Pancreas (tissue), 10 donors: ENCODE measurements around the gene TATDN2. TPM values are rescaled to one million over a fixed set of nuclear protein-coding genes. Genes with fewer than 3 reads are reported as not detected.

Source experiments
- ATAC-seq, 4 donors: fragments of 200-7000 bp; cut with Tn5 transposase; one replicate each; pipeline versions ENCODE4 v1.8.0 to v1.9.1; 2020; ENCODE audit warnings: mild to moderate bottlenecking in 4 of 4, moderate library complexity in 4 of 4
- DNase-seq, 6 donors: peaks; one replicate each; pipeline ENCODE4 v3.0.0-alpha.2; 2020
- FAIRE-seq: peaks from 2 replicates; lab custom pipeline; 2012; peaks lifted over from hg19 to GRCh38; lab: Jason Lieb, UNC
- H3K27ac ChIP-seq, 4 donors: fragments of 200-600 bp; sonication (generic); 1 replicate in 3 of 4; 2 replicates in 1 of 4; pipeline versions ENCODE4 v1.5.0 to v1.8.0; 2020
- H3K27me3 ChIP-seq, 4 donors: fragments of 200-600 bp; one replicate each; pipeline ENCODE4 v1.8.0; 2021
- H3K36me3 ChIP-seq, 3 donors: fragments of 200-600 bp; sonication (generic) in 1 of 3; one replicate each; pipeline versions ENCODE4 v1.5.0 to v1.8.0; 2020 to 2021
- H3K4me1 ChIP-seq, 3 donors: fragments of 200-600 bp; one replicate each; pipeline ENCODE4 v1.8.0; 2021
- H3K4me3 ChIP-seq, 4 donors: fragments of 200-600 bp; sonication (generic) in 2 of 4; one replicate each; pipeline versions ENCODE4 v1.5.0 to v1.8.0; 2020 to 2021
- H3K9me3 ChIP-seq, 4 donors: fragments of 200-600 bp; one replicate each; pipeline ENCODE4 v1.8.0; 2021
- CTCF ChIP-seq, 4 donors: fragments of 200-600 bp; sonication (generic) in 3 of 4; IDR thresholded peaks; one replicate each; pipeline versions ENCODE4 v1.5.0 to v1.8.0; 2021; ENCODE audit warnings: antibody characterized with exemption in 4 of 4
- WGBS, 2 donors: extraction: QIAGEN DNeasy Blood & Tissue Kit; methylation state at CpG; one replicate each; pipeline ENCODE4 v1.1.7; 2013; 5-methylcytosine and 5-hydroxymethylcytosine counted together
- intact Hi-C, 3 donors: fragments of 100-400 bp; cut with DNase I; formaldehyde crosslinking; loops; one replicate each; pipeline versions ENCODE4 v1.11.1 to v1.14.2; 2022
- polyA plus RNA-seq, 2 donors: library from polyadenylated mRNA; stranded (reverse); fragments of 200-250 nt; gene quantifications; one replicate each; pipeline ENCODE4 v1.2.3, GENCODE V29; 2013
- total RNA-seq, 6 donors: library from RNA; stranded (reverse); fragmentation: NEBNext Ultra II Directional in 4 of 6; extraction: Animal tissue kit (Norgen Biotek cat#: 25700) in 4 of 6; gene quantifications; one replicate each; pipeline versions ENCODE4 v1.2.1 to v1.2.4, GENCODE V29; 2021 to 2023
- donor health status: healthy with polysubstance abuse.
- donor health status: DM: no; HTN: no; CAD: no; lungs with moderate emphysema.
- donor health status: DM: no; HTN: no; CAD: no.
- donor health status: control.
- donor health status: control.
- donor health status: Bipolar disorder and iron deficiency.
- donor health status: DM: yes; HTN: yes; CAD: no.
- donor health status: DM: no; HTN: no; CAD: no.
- donor health status: DM: no; HTN: no; CAD: no.
- donor health status: DM: yes; HTN: yes; CAD: no.

TATDN2 gene
- total and polyA plus RNA-seq, 8 donors = 9.2 to 23.1 (median 15.1) TPM

GRCh38 chr3:10273702-10274305 is 25.5 kb downstream of the TATDN2 start:
- WGBS, 2 donors = 3 to 7% methylated on average over 1 of the region's 1 CpG
- H3K27ac ChIP-seq = peak overlapping the region; percentile 13 to 69 (median 48)
- FAIRE-seq (no peak), ATAC-seq (peak; percentile 35 to 67 (median 44)), DNase-seq (no peak)
- H3K9me3 ChIP-seq = no peaks in the 10 kb centered on the region
- no peak for TF ChIP-seq CTCF (IDR thresholded peaks at IDR 0.05)
- H3K27me3 ChIP-seq = no peaks in the 10 kb centered on the region
- intact Hi-C loops = no loop called here
- no peak overlapping the region for H3K4me3 ChIP-seq
- H3K36me3 ChIP-seq = peaks cover 0 to 30% (median 2%) of the 10 kb centered on the region in 3 donors
- H3K4me1 ChIP-seq = peaks cover 12 to 24% (median 22%) of the 10 kb centered on the region in 3 donors

GRCh38 chr3:10274601-10275000 is 26.3 kb downstream of the TATDN2 start:
- Histone ChIP-seq H3K9me3 (no peaks in the 10 kb centered on the region), H3K4me1 (peaks cover 12 to 24% (median 22%) of the 10 kb centered on the region in 3 donors), H3K27ac (peak overlapping the region in 3 of 4 donors; percentile 43 to 69 (median 56)), H3K4me3 (no peak overlapping the region), H3K27me3 (no peaks in the 10 kb centered on the region), H3K36me3 (peaks cover 0 to 36% (median 2%) of the 10 kb centered on the region in 3 donors)
- FAIRE-seq = no peak
- WGBS, 2 donors = 26 to 37% methylated on average over 1 of the region's 1 CpG
- intact Hi-C loops = no loop called here
- TF ChIP-seq CTCF (IDR thresholded peaks at IDR 0.05) = no peak
- peak; percentile 80 to 87 (median 81) for ATAC-seq
- no peak for DNase-seq

GRCh38 chr3:10277115-10277625 is 28.9 kb downstream of the TATDN2 start:
- H3K27me3 ChIP-seq = no peaks in the 10 kb centered on the region
- FAIRE-seq (no peak), DNase-seq (no peak), ATAC-seq (no peak)
- intact Hi-C loops = no loop called here
- 70 to 78% methylated on average over 3 of the region's 3 CpGs for WGBS, 2 donors
- no peaks in the 10 kb centered on the region for H3K9me3 ChIP-seq
- TF ChIP-seq CTCF (IDR thresholded peaks at IDR 0.05) = no peak
- no peak overlapping the region for H3K27ac ChIP-seq
- H3K4me3 ChIP-seq = no peak overlapping the region
- H3K4me1 ChIP-seq = peaks cover 12 to 24% (median 22%) of the 10 kb centered on the region in 3 donors
- H3K36me3 ChIP-seq = peaks cover 0 to 31% (median 2%) of the 10 kb centered on the region in 3 donors

GRCh38 chr3:10278501-10278900 is 30.2 kb downstream of the TATDN2 start:
- H3K36me3 ChIP-seq = peaks cover 0 to 30% (median 2%) of the 10 kb centered on the region in 3 donors
- DNase-seq (no peak), ATAC-seq (no peak), FAIRE-seq (no peak)
- no peaks in the 10 kb centered on the region for H3K27me3 ChIP-seq
- no peak overlapping the region for H3K4me3 ChIP-seq
- WGBS, 2 donors = 88 to 95% methylated on average over 1 of the region's 1 CpG
- H3K4me1 ChIP-seq = peaks cover 12 to 20% (median 16%) of the 10 kb centered on the region in 3 donors
- TF ChIP-seq CTCF (IDR thresholded peaks at IDR 0.05) = no peak
- H3K9me3 ChIP-seq = no peaks in the 10 kb centered on the region
- intact Hi-C loops = no loop called here
- H3K27ac ChIP-seq = no peak overlapping the region
